ENCODE measurements around the gene TUBA1B. TPM values are rescaled to one million over a fixed set of nuclear protein-coding genes. Genes with fewer than 3 reads are reported as not detected.

Gene TUBA1B
- total RNA-seq, 6 donors from 2014 or later, result 87.0 to 764 (median 397) TPM

DNA sequence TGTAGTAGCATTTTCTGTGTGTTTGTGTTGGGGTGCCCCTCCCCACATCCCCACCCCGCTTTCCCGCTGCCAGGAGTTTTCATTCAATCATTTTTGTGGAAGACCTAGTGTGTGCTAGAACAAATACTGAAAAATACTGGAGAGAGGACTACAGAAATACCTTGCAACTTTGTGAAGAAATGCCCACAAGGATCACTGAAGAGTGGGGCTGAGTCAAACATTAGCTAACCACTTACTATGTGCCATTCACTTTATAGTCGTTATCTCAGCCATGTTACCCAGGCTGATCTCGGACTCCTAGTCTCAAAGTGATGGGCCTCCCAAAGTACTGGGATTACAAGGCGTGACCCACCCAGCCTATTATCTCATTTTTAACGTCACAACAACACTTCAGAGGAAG lies 20.0 kb downstream of the TUBA1B start:
- Histone ChIP-seq H3K4me1 (peaks cover 30 to 44% (median 32%) of the 10 kb centered on the region in 4 donors), H3K27ac (peak overlapping the region; percentile 94 to 100 (median 98)), H3K9me3 (no peaks in the 10 kb centered on the region), H3K4me3 (peak overlapping the region in 3 of 4 donors; percentile 82 to 94 (median 86)), H3K27me3 (no peaks in the 10 kb centered on the region), H3K36me3 (peaks cover 0 to 8% (median 0%) of the 10 kb centered on the region in 4 donors)
- 45 to 54% methylated on average over 6 of the region's 6 CpGs for WGBS, 2 donors
- DNase-seq (no peak), ATAC-seq (ENCODE audit: low FRiP score in 2 of 2) (no peak)
- no peak for TF ChIP-seq EP300 (IDR thresholded peaks at IDR 0.05)
- no peak for TF ChIP-seq CTCF (IDR thresholded peaks at IDR 0.05)
- no peak for TF ChIP-seq POLR2A (IDR thresholded peaks at IDR 0.05)
- TF ChIP-seq POLR2AphosphoS5 (IDR thresholded peaks at IDR 0.05), result no peak

DNA sequence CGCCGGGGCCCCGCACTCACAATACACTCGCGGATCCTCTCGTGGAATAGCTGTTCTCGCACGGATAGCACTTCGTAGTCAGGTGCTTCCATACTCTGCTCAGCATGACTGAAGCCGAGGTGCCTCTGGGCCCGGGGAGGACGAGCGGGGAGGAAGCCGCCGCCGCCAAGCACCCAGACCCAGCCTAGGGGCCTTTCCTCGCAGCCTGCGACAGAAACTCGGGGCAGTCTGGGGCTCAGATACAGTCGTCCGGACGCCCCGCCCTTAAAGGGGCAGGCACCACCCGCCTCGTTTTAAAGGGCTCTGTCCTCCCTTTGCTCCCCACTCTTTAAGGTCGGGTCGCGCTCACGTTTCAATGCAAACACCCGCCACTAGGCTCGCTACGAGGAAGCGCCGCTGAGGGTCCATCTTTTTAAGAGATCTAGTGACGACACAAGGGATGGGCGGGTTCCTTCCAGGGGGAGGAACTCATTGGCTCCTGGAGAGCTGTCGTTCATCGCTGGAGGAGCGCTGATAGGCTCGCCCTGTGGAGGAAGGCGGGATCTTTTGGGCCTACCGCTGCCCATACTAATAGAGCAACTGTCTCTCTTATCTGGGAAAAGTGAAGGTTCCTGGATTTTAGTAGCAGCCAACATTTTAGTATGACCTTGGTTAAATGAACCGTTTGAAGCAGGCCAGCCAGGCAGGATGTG lies 20.6 kb downstream of the TUBA1B start, which contains the start of gene LMBR1L:
LMBR1L (minus strand) TSS at position 384 of the 692 bp plus-strand sequence; CDS start at position 92, 292 bp downstream.
- H3K9me3 ChIP-seq, result no peaks in the 10 kb centered on the region
- H3K27me3 ChIP-seq, result no peaks in the 10 kb centered on the region
- H3K4me1 ChIP-seq, result peaks cover 30 to 50% (median 34%) of the 10 kb centered on the region in 4 donors
- WGBS, 2 donors, result 0 to 1% methylated on average over 4 to 32 of the region's 43 CpGs
- H3K4me3 ChIP-seq, result peak within 1 kb of the TSS; percentile 82 to 97 (median 90)
- peaks cover 0 to 14% (median 4%) of the 10 kb centered on the region in 4 donors for H3K36me3 ChIP-seq
- peak within 1 kb of the TSS; percentile 94 to 100 (median 98) for H3K27ac ChIP-seq
- ATAC-seq (ENCODE audit: low FRiP score in 2 of 2) (peak; percentile 98 to 99), DNase-seq (peak; percentile 90 to 96)
- TF ChIP-seq POLR2A (IDR thresholded peaks at IDR 0.05) (peak in 3 of 4 donors; percentile 46 to 92 (median 92)), POLR2AphosphoS5 (IDR thresholded peaks at IDR 0.05) (peak; percentile 67 to 94), EP300 (IDR thresholded peaks at IDR 0.05) (no peak), CTCF (IDR thresholded peaks at IDR 0.05) (peak; percentile 42 to 88 (median 84))

DNA sequence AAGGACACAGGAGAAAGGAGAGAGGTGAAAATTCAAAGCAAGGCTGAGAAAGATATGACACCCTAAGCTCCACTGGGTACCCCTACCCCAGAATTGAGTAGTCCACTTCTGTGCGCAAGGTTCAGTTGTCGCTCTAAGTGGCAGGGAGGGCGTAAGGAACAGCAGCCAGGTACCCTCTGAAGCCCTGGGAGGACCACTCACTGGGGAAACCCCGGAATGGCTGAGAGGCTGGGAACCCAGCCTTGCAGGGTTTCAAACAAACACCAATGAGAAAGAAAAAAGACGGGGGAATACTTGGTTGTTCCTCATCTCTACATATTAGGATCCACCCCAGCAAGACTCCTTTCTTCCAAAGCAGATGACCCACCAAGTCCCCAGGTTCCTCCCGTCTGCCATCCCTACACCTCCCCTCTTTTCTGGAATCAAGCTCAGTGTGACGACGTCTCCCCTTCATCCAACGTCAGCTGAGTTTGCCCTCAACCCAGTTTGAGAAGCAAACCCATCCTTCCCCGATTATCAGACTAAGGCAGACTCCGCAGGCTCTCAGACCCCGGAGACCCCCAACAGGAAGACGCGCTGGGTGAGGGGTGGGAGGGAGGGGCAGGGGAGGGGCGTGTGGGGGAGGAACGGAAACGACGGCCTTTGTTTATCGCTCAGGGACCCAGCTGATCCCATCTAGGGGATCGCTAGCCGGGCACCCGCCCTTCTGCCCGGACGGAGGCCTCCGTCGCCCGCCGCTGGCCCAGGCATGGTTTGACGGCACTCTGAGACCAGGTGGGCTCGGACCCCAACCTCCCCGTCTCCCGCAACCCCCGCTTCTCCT lies 21.3 kb downstream of the TUBA1B start:
- DNase-seq, result peak; percentile 39 to 88
- ATAC-seq (ENCODE audit: low FRiP score in 2 of 2), result peak; percentile 27 to 51
- Histone ChIP-seq H3K36me3 (peaks cover 0 to 22% (median 10%) of the 10 kb centered on the region in 4 donors), H3K27me3 (no peaks in the 10 kb centered on the region), H3K9me3 (no peaks in the 10 kb centered on the region), H3K27ac (peak overlapping the region; percentile 94 to 100 (median 98)), H3K4me1 (peaks cover 35 to 58% (median 39%) of the 10 kb centered on the region in 4 donors), H3K4me3 (peak overlapping the region; percentile 82 to 97 (median 90))
- 4 to 6% methylated on average over 27 to 29 of the region's 33 CpGs for WGBS, 2 donors
- no peak for TF ChIP-seq CTCF (IDR thresholded peaks at IDR 0.05)
- no peak for TF ChIP-seq POLR2AphosphoS5 (IDR thresholded peaks at IDR 0.05)
- TF ChIP-seq POLR2A (IDR thresholded peaks at IDR 0.05), result no peak
- no peak for TF ChIP-seq EP300 (IDR thresholded peaks at IDR 0.05)

DNA sequence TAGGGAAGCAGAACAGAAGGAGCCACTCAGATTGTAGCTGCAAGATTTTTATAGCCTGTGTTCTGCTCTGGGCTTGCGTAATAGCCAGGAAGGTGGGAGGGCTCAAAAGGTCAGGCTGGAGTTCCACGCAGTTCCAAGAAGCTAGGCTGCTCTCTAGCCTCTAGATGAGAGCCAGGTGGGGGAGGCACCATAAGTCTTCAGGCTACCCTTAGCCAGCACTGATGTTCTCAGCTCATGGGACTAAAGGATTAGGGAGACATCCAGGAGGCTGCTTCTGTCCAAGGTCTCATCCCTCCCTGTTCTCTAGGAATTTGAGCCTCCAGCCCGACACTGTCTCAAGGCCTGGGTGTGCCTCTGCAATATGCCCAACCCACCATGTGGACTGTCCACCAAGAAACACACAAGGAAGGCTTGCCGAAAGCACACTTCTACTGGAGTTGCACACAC lies 22.2 kb downstream of the TUBA1B start:
- H3K4me3 ChIP-seq, result peak overlapping the region in 3 of 4 donors; percentile 82 to 94 (median 86)
- ATAC-seq (ENCODE audit: low FRiP score in 2 of 2), result peak; percentile 44 to 67
- DNase-seq, result peak in 1 of 2 donors; percentile 81
- no peaks in the 10 kb centered on the region for H3K27me3 ChIP-seq
- peak overlapping the region; percentile 94 to 100 (median 98) for H3K27ac ChIP-seq
- 5 to 21% methylated on average over 4 of the region's 4 CpGs for WGBS, 2 donors
- TF ChIP-seq POLR2AphosphoS5 (IDR thresholded peaks at IDR 0.05), result peak; percentile 48 to 68
- TF ChIP-seq POLR2A (IDR thresholded peaks at IDR 0.05), result peak in 1 of 4 donors; percentile 38
- no peak for TF ChIP-seq EP300 (IDR thresholded peaks at IDR 0.05)
- no peaks in the 10 kb centered on the region for H3K9me3 ChIP-seq
- peaks cover 37 to 66% (median 46%) of the 10 kb centered on the region in 4 donors for H3K4me1 ChIP-seq
- H3K36me3 ChIP-seq, result peaks cover 0 to 30% (median 19%) of the 10 kb centered on the region in 4 donors

Data from upper lobe of left lung (tissue), 6 donors.